GM18502 (cell line): ENCODE results near the gene ZC3H12A.

Experiments
- ATAC-seq: cut with Tn5 transposase; IDR thresholded peaks from one replicate; pipeline ENCODE4 v1.9.1; 2021; ENCODE audit warnings: mild to moderate bottlenecking; ENCODE audit not compliant: unreplicated experiment, poor library complexity

Gene ZC3H12A

GRCh38 chr1:37474046-37474696, at the start of gene ZC3H12A:
ZC3H12A (plus strand) TSS chr1:37474580; CDS start chr1:37475497, 917 bp downstream.
- peak; percentile 57 for ATAC-seq

DNA sequence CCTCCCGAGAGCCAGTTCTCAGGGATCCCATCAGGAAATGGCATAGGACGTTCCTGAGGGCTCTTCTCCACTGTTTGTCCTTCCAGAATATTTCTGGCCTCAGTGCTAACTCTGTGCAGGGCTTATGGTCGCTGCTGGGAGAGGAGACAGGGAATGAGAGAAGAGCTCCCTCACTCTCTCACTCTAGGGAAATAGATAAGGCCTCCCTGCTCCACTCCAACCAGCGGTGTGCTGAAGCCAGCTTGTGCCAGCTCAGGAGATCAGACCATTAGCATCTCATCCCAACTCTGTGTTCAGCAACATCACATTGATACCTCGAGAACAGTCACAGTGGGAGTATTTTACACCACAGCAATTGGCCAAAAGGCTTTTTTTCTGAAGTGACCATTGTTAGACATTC, 49.2 kb upstream of the ZC3H12A start:
- ATAC-seq, result no peak

GRCh38 chr1:37429029-37429428, 45.4 kb upstream of the ZC3H12A start:
- ATAC-seq, result no peak

GRCh38 chr1:37430103-37430985, 44.0 kb upstream of the ZC3H12A start:
- ATAC-seq, result no peak

- no peak for ATAC-seq
Observed at GRCh38 chr1:37432716-37433115, 41.7 kb upstream of the ZC3H12A start.

DNA sequence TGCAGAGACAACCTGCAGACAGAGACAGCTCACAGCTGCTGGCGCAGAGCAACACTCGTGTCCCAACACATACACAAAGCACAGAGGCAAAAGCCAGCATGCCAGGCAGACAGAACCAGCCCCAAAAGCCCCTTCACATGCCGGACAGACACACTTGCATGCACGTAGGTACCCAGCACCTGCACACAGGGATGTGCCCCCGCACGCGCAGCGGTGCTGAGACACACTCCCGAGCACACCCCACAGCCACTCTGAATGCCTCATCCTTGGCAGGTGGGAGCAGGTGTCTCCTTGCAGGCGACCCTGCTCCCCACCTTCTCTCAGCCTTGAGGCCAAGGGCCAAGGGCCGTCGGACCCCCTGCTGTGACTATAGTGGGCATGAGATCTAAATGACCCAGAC, 41.2 kb upstream of the ZC3H12A start:
- no peak for ATAC-seq

DNA sequence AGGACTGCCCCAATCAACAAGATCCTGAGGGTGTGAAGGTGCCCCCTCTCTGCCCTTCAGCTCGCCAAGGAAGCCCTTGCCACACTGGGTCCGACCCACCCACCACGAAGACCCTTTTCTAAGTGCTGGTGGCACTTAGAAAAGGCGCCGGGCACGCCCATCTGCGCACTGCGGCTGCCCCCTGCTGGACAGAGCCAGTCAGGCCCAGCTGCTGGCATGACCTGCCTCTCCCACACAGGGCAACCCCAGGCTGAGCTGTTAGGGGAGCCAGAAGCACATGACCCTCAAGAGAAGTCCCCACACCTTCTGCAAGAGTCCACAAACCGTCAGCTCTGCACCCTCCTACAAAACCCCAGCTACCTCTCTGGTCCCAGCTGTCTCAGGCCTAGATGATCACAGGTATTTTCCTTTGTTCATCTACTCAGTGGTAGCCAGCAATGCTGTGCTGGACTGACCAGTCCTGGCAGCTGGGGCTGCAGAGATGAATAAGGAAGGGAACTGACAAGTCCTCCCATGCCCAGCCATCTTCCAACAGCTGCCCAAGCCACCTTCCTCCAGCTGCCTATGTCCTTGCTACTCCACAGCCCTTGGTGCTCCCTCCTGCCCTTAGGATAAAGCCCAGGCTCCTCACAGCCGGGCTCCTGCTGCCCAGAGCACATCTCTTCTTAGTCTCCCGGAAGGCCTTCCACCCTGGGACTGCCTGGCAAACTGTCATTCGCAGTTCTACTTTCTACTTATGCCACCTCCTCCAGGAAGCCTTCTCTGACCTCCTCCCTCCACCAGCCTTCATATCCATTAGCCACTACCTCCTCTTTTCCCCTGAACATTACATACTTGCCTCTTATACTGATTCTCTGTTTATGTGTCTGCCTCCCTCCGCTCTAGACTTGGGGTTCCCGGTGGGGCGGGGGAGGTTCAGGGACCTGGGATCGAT, 39.8 kb upstream of the ZC3H12A start:
- ATAC-seq, result no peak

GRCh38 chr1:37437087-37437486, 37.3 kb upstream of the ZC3H12A start:
- ATAC-seq, result no peak

- ATAC-seq, result no peak
Observed at GRCh38 chr1:37438037-37438868, 36.1 kb upstream of the ZC3H12A start.

- no peak for ATAC-seq
Observed at GRCh38 chr1:37438869-37439343, 35.5 kb upstream of the ZC3H12A start.

GRCh38 chr1:37439349-37439995, 34.9 kb upstream of the ZC3H12A start:
- ATAC-seq, result no peak

- no peak for ATAC-seq
Observed at GRCh38 chr1:37441490-37441889, 32.9 kb upstream of the ZC3H12A start.

DNA sequence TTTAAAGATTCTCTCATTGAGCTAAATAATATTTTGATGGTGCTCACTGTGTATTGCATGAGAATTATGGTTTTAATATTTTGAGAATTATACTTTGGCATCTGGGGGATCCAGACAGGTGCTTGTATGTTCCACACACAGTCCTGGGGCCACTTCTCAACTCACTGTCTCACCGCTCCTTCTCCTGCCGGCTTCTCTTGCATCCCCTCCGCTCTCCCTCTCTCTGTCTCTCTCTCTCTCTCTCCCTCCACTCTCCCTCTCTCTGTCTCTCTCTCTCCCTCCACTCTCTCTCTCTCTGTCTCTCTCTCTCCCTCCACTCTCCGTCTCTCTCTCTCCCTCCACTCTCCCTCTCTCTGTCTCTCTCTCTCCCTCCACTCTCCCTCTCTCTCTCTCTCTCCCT, 32.2 kb upstream of the ZC3H12A start:
- ATAC-seq, result no peak

DNA sequence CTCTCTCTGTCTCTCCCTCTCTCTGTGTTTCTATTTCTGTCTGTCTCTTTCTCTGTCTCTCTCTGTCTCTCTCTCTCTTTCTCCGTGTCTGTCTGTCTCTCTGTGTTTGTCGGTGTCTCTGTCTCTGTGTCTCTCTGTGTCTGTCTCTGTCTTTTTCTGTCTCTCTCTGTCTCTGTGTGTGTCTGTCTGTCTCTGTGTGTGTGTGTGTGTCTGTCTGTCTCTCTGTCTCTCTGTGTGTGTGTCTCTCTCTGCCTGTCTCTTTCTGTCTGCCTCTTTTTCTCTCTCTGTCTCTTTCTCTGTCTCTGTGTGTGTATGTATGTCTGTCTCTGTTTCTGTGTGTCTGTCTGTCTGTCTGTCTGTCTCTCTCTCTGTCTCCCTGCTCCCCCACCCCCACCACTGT, 31.7 kb upstream of the ZC3H12A start:
- no peak for ATAC-seq

DNA sequence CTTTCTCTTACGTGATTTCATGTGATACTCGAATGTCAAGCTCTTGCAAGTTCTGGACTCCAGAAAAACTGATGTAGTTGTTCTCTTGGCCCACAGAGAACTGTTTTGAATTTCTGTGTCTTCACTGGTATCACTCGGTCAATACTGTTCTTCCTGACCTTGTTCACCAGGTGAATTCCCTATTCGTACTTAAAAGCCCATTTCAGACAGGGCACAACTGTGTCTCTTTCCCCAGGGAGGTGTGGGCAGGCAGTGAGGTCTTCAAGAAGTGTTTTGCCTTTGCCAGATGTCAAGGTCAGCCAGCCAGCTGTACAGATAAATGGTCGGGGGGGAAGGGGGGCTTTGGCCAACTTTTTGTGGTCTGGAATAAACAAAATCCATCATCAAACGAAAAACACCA, 27.5 kb upstream of the ZC3H12A start:
- no peak for ATAC-seq

DNA sequence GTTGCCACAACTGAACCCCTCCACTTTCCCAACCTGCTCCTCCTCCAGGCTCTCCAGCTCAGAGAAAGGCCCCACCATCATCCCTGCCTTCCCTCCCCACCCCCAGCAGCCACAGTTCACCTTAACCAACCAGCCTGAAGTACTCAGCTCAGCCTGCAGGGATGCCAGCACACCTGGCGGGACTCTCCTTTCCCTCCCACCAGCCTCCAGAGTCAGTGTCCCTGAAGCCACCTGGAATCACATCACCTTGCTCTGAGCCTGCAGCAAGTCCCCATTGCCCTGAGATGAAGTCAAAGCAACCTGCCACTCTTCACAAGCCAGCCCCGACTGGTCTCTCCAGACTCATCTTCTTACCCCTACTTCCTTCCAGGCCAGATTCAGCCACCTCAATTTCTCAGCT, 26.2 kb upstream of the ZC3H12A start:
- ATAC-seq, result no peak

- ATAC-seq, result no peak
Observed at GRCh38 chr1:37448691-37449417, 25.5 kb upstream of the ZC3H12A start.

DNA sequence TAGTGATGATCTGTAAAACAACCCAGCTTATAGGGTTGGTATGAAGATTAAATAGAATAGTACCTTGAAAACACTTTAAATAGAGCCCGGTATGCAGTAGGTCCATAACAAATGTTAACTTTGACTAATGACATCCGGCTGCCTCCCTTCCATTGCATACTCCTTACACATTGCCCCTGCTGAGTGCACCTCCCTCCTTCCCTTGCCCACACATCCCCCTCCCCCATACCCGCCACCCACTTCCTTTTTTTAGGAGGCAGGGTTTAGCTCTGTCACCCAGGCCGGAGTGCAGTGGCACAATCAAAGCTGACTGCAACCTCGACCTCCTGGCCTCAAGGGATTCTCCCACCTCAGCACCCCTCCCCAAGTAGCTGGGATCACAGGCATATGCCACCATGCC, 24.4 kb upstream of the ZC3H12A start:
- ATAC-seq, result no peak

DNA sequence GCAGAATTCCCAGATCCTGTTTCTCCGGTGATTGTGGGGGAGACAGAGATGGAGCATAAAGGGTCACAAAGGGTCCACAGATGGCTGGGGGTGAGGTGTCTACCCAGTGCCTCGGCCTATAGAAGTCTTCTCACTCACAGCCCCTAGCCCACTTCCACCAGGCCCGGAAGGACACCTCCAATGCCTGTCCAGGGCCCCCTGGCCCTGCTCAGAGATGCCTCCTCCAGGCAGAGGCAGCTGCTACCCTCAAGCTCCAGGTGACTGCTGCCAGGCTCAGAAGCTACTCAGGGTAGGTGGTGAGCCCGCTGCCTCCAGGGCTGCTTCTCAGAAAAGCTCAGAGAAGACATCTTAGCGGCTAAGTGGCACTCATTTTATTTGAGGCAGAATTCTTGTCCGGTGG, 22.0 kb upstream of the ZC3H12A start:
- no peak for ATAC-seq
